H1 (cell line): Measurements from ENCODE around the gene RUNX1. TPM values are rescaled to one million over a fixed set of nuclear protein-coding genes. Genes with fewer than 3 reads are reported as not detected.

Experiments used
- CBX5 ChIP-seq: fragments of 300-800, 300-1000 bp; sonication (generic); IDR thresholded peaks from 2 replicates; pipeline ENCODE4 v1.7.1; 2016; ENCODE audit warnings: antibody characterized with exemption, low read length, low read depth
- CREB1 ChIP-seq: IDR thresholded peaks from 2 replicates; pipeline ENCODE4 v1.6.1; 2012; ENCODE audit warnings: inconsistent platforms
- KDM5A ChIP-seq: fragments of 200-600 bp; IDR thresholded peaks from 2 replicates; pipeline ENCODE4 v1.7.1; 2012; ENCODE audit warnings: mild to moderate bottlenecking, low read length, inconsistent platforms, mixed read lengths
- polyA plus RNA-seq, 7 experiments: library from polyadenylated mRNA; depleted of rRNA in 3 of 7; stranded (reverse) in 5 of 7; unstranded in 2 of 7; fragments of >200 nt in 5 of 7; fragments of 200-250 nt in 2 of 7; gene quantifications; 1 replicate in 5 of 7; 2 replicates in 1 of 7; 4 replicates in 1 of 7; pipeline versions ENCODE4 v1.2.1 to v1.2.3, GENCODE V29; 2011 to 2013; ENCODE audit warnings: missing spikeins in 2 of 7, mixed read lengths in 2 of 7
- total RNA-seq: library from RNA; stranded (reverse); fragmentation: NEBNext Ultra II Directional; extraction: Animal tissue kit (Norgen Biotek cat#: 25700); gene quantifications from 2 replicates; pipeline ENCODE4 v1.2.1, GENCODE V29; 2021
- TF ChIP-seq, protein P1 (sequence below), 3 experiments: IDR thresholded peaks; 1 replicate in 2 of 3; 2 replicates in 1 of 3; pipeline versions ENCODE4 v1.5.1 to v1.6.1; 2011; ENCODE audit warnings: low read length in 3 of 3, mild to moderate bottlenecking in 3 of 3, inconsistent platforms in 2 of 3, low read depth in 1 of 3, moderate library complexity in 1 of 3; ENCODE audit not compliant: insufficient read depth in 1 of 3; ENCODE audit errors: control extremely low read depth in 1 of 3
- TF ChIP-seq, protein P2 (sequence below): fragments of 300-600 bp; sonication (generic); IDR thresholded peaks from 2 replicates; pipeline ENCODE4 v1.7.1; 2012; ENCODE audit warnings: low read length, moderate library complexity, mild to moderate bottlenecking, inconsistent platforms; ENCODE audit not compliant: insufficient replicate concordance

The RUNX1 gene
- total and polyA plus RNA-seq, 2 of the 8 experiments (the other 6 are each of a cell fraction or from before 2014, with no cell fraction given): 0.20 to 0.60 TPM

DNA sequence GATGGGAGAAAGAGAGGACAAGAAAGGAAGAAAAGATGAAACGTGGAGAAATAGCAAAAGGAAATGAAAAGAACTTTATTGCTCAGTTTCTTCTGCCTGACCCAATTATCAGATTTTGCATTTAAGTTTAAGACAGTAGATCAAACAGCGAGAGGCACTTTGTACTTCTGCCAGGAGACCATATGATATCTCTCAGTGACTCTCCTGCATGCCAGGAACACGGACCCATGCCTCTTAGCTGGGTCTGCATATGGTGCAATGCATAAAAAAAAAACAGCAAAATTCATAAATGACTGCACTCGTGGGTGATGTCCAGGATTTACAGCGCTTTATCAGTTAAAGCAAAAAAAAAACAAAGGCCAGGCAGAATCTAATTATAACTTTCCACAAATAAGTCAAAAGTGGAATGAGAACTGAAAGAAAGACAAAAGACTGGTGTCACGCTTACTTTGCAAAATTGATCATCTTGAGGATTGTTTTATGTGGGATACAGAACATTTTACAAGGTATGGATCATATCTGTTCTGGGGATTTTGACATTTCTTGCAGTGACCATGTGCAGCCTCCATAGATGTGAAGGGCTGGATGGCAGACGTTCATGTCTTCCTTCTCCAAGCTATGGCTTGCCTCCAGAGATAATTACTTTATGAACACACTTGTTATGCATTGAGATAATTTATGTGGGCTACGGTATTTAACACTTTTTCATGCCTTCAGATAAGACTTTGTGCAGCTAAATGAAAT is 79.5 kb downstream of the RUNX1 start (continued):
- TF ChIP-seq, protein P1, sequence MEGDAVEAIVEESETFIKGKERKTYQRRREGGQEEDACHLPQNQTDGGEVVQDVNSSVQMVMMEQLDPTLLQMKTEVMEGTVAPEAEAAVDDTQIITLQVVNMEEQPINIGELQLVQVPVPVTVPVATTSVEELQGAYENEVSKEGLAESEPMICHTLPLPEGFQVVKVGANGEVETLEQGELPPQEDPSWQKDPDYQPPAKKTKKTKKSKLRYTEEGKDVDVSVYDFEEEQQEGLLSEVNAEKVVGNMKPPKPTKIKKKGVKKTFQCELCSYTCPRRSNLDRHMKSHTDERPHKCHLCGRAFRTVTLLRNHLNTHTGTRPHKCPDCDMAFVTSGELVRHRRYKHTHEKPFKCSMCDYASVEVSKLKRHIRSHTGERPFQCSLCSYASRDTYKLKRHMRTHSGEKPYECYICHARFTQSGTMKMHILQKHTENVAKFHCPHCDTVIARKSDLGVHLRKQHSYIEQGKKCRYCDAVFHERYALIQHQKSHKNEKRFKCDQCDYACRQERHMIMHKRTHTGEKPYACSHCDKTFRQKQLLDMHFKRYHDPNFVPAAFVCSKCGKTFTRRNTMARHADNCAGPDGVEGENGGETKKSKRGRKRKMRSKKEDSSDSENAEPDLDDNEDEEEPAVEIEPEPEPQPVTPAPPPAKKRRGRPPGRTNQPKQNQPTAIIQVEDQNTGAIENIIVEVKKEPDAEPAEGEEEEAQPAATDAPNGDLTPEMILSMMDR (IDR thresholded peaks at IDR 0.05; ENCODE audit: control extremely low read depth in 1 of 3, insufficient read depth in 1 of 3, low read depth in 1 of 3, low read length in 3 of 3): no peak
- TF ChIP-seq CBX5 (no peak), KDM5A (no peak), CREB1 (no peak)
- TF ChIP-seq, protein P2, sequence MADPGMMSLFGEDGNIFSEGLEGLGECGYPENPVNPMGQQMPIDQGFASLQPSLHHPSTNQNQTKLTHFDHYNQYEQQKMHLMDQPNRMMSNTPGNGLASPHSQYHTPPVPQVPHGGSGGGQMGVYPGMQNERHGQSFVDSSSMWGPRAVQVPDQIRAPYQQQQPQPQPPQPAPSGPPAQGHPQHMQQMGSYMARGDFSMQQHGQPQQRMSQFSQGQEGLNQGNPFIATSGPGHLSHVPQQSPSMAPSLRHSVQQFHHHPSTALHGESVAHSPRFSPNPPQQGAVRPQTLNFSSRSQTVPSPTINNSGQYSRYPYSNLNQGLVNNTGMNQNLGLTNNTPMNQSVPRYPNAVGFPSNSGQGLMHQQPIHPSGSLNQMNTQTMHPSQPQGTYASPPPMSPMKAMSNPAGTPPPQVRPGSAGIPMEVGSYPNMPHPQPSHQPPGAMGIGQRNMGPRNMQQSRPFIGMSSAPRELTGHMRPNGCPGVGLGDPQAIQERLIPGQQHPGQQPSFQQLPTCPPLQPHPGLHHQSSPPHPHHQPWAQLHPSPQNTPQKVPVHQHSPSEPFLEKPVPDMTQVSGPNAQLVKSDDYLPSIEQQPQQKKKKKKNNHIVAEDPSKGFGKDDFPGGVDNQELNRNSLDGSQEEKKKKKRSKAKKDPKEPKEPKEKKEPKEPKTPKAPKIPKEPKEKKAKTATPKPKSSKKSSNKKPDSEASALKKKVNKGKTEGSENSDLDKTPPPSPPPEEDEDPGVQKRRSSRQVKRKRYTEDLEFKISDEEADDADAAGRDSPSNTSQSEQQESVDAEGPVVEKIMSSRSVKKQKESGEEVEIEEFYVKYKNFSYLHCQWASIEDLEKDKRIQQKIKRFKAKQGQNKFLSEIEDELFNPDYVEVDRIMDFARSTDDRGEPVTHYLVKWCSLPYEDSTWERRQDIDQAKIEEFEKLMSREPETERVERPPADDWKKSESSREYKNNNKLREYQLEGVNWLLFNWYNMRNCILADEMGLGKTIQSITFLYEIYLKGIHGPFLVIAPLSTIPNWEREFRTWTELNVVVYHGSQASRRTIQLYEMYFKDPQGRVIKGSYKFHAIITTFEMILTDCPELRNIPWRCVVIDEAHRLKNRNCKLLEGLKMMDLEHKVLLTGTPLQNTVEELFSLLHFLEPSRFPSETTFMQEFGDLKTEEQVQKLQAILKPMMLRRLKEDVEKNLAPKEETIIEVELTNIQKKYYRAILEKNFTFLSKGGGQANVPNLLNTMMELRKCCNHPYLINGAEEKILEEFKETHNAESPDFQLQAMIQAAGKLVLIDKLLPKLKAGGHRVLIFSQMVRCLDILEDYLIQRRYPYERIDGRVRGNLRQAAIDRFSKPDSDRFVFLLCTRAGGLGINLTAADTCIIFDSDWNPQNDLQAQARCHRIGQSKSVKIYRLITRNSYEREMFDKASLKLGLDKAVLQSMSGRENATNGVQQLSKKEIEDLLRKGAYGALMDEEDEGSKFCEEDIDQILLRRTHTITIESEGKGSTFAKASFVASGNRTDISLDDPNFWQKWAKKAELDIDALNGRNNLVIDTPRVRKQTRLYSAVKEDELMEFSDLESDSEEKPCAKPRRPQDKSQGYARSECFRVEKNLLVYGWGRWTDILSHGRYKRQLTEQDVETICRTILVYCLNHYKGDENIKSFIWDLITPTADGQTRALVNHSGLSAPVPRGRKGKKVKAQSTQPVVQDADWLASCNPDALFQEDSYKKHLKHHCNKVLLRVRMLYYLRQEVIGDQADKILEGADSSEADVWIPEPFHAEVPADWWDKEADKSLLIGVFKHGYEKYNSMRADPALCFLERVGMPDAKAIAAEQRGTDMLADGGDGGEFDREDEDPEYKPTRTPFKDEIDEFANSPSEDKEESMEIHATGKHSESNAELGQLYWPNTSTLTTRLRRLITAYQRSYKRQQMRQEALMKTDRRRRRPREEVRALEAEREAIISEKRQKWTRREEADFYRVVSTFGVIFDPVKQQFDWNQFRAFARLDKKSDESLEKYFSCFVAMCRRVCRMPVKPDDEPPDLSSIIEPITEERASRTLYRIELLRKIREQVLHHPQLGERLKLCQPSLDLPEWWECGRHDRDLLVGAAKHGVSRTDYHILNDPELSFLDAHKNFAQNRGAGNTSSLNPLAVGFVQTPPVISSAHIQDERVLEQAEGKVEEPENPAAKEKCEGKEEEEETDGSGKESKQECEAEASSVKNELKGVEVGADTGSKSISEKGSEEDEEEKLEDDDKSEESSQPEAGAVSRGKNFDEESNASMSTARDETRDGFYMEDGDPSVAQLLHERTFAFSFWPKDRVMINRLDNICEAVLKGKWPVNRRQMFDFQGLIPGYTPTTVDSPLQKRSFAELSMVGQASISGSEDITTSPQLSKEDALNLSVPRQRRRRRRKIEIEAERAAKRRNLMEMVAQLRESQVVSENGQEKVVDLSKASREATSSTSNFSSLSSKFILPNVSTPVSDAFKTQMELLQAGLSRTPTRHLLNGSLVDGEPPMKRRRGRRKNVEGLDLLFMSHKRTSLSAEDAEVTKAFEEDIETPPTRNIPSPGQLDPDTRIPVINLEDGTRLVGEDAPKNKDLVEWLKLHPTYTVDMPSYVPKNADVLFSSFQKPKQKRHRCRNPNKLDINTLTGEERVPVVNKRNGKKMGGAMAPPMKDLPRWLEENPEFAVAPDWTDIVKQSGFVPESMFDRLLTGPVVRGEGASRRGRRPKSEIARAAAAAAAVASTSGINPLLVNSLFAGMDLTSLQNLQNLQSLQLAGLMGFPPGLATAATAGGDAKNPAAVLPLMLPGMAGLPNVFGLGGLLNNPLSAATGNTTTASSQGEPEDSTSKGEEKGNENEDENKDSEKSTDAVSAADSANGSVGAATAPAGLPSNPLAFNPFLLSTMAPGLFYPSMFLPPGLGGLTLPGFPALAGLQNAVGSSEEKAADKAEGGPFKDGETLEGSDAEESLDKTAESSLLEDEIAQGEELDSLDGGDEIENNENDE: no peak
- TF ChIP-seq, all 59 proteins: peak for 0
